Hepatocyte (in vitro differentiated cells): ENCODE results near the gene INPP5F.

Source experiments
- EZH2phosphoT487 ChIP-seq: fragments of 200-600 bp; sonication (generic); IDR thresholded peaks from one replicate; pipeline ENCODE4 v1.6.1; 2018; ENCODE audit warnings: antibody characterized with exemption, mild to moderate bottlenecking, low read depth, moderate library complexity; ENCODE audit not compliant: unreplicated experiment, severe bottlenecking
- TF ChIP-seq, protein P1 (sequence below): fragments of 200-600 bp; sonication (generic); IDR thresholded peaks from 2 replicates; pipeline ENCODE4 v1.5.1; 2016; ENCODE audit warnings: antibody characterized with exemption, mild to moderate bottlenecking; ENCODE audit not compliant: poor library complexity

DNA sequence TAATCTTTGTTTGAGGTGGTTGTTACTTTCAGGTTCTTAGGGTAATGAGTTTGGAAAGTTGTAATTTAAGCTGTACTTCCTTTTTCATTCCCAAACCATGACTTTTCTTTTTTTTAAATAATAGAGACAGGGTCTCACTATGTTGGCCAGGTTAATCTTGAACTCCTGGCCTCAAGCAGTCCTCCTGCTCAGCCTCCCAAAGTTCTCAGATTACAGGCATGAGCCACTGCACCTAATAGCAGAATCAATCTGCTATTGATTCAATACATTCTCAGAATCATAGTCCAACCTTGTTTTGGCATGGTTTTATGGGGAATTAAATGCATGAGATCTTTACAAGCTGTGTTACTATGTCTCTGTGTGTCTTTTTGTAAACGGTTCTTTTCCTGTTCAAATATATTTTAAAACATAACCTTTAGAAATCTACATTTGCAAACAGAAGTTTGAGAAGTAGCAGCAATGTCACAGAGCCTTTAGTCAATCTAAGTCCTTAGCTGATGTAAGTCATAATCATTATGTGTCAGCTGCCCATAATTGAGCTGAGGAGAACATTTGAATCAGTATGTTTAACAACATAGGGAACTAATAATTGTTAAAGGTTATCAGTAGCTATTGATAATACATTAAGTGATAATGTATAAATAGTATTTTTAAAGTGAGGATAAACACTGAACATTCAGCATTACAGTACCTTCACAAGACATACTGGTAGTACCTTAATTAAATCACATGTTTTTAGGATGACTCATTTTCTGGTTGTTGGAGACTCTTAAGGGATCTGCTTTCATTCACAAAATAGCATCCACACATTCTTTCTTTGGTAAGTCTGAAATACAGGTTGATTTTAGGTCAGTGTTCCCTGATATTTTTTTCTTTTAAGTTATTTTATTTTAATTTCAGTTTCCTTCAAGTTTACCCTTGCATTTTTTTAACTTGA, 8.8 kb downstream of the INPP5F start:
- TF ChIP-seq, protein P1, sequence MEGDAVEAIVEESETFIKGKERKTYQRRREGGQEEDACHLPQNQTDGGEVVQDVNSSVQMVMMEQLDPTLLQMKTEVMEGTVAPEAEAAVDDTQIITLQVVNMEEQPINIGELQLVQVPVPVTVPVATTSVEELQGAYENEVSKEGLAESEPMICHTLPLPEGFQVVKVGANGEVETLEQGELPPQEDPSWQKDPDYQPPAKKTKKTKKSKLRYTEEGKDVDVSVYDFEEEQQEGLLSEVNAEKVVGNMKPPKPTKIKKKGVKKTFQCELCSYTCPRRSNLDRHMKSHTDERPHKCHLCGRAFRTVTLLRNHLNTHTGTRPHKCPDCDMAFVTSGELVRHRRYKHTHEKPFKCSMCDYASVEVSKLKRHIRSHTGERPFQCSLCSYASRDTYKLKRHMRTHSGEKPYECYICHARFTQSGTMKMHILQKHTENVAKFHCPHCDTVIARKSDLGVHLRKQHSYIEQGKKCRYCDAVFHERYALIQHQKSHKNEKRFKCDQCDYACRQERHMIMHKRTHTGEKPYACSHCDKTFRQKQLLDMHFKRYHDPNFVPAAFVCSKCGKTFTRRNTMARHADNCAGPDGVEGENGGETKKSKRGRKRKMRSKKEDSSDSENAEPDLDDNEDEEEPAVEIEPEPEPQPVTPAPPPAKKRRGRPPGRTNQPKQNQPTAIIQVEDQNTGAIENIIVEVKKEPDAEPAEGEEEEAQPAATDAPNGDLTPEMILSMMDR = no peak
- TF ChIP-seq EZH2phosphoT487 = no peak
